SJSA1 (cell line): ENCODE results near the gene PRKAR1B. TPM values are rescaled to one million over a fixed set of nuclear protein-coding genes. Genes with fewer than 3 reads are reported as not detected.

Experiments
- DNase-seq, 2 experiments: peaks; one replicate each; pipeline ENCODE4 v3.0.0-alpha.2; 2015 to 2020; ENCODE audit warnings: low spot score in 2 of 2, low read depth in 1 of 2
- H3K27ac ChIP-seq: fragments of 250-450 bp; sonication (Bioruptor Pico); 2 replicates; pipeline ENCODE4 v1.5.1; 2020; ENCODE audit warnings: mild to moderate bottlenecking, moderate library complexity
- H3K27me3 ChIP-seq: fragments of 250-450 bp; sonication (Bioruptor Pico); replicated peaks from 2 replicates; pipeline ENCODE4 v1.5.1; 2020; ENCODE audit warnings: mild to moderate bottlenecking, moderate library complexity
- H3K36me3 ChIP-seq: fragments of 250-450 bp; sonication (Bioruptor Pico); 2 replicates; pipeline ENCODE4 v1.5.1; 2020; ENCODE audit warnings: mild to moderate bottlenecking
- H3K4me1 ChIP-seq: fragments of 250-450 bp; sonication (Bioruptor Pico); replicated peaks from 2 replicates; pipeline ENCODE4 v1.6.1; 2021; ENCODE audit warnings: mild to moderate bottlenecking
- H3K4me3 ChIP-seq: fragments of 250-450 bp; sonication (Bioruptor Pico); 2 replicates; pipeline ENCODE4 v1.5.1; 2020; ENCODE audit warnings: mild to moderate bottlenecking
- H3K9me3 ChIP-seq: fragments of 250-450 bp; sonication (Bioruptor Pico); replicated peaks from 2 replicates; pipeline ENCODE4 v1.5.1; 2020; ENCODE audit warnings: mild to moderate bottlenecking
- total RNA-seq: library from RNA; depleted of rRNA; stranded (reverse); fragments of >200 nt; shearing (Covaris generic); gene quantifications from 2 replicates; pipeline ENCODE4 v1.2.3, GENCODE V29; 2014

PRKAR1B gene
- total RNA-seq, 1 experiment from 2014 or later, result 7.3 TPM

DNA sequence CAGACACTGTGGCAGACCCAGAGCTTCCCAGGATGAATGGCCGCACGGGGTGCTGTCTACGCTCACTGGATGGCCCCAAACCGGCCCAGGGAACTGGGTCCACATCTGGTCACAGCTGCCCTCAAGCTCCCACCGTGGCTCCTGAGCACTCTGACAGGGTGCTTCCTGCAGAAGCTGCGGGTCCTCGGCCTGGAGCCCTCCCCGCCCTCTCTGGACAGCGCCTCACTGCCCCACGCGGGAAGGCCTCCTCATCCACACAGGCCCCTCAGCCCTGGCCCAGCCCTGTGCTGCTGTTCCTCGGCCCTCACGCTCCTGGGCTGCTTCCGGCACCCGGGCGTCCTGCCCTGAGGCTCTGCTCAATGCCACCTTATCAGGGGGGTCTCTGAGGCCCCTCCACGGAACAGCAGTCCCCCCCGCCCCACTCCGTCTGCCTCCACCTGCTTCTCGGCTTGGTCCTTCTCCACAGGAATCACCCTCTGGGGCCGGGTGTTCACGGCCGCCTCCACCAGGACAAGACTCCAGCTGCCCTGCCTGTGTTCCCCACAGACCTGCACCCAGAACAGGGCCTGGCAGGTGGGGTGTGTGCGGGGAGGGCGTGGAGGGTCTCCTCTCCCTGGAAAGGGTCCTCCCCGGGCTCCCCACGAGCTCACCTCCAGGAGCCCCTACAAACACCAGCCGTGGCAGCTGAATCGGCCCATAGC is 132.0 kb downstream of the PRKAR1B start:
- no peaks in the 10 kb centered on the region for H3K27me3 ChIP-seq
- H3K4me3 ChIP-seq, result no peak overlapping the region
- DNase-seq, result no peak
- no peaks in the 10 kb centered on the region for H3K4me1 ChIP-seq
- H3K27ac ChIP-seq, result no peak overlapping the region
- no peaks in the 10 kb centered on the region for H3K9me3 ChIP-seq
- no peaks in the 10 kb centered on the region for H3K36me3 ChIP-seq

- H3K27ac ChIP-seq, result no peak overlapping the region
- no peaks in the 10 kb centered on the region for H3K4me1 ChIP-seq
- DNase-seq, result no peak
- no peaks in the 10 kb centered on the region for H3K9me3 ChIP-seq
- H3K36me3 ChIP-seq, result no peaks in the 10 kb centered on the region
- no peak overlapping the region for H3K4me3 ChIP-seq
- no peaks in the 10 kb centered on the region for H3K27me3 ChIP-seq
These were observed 132.7 kb downstream of the PRKAR1B start for GRCh38 chr7:594212-594913.

DNA sequence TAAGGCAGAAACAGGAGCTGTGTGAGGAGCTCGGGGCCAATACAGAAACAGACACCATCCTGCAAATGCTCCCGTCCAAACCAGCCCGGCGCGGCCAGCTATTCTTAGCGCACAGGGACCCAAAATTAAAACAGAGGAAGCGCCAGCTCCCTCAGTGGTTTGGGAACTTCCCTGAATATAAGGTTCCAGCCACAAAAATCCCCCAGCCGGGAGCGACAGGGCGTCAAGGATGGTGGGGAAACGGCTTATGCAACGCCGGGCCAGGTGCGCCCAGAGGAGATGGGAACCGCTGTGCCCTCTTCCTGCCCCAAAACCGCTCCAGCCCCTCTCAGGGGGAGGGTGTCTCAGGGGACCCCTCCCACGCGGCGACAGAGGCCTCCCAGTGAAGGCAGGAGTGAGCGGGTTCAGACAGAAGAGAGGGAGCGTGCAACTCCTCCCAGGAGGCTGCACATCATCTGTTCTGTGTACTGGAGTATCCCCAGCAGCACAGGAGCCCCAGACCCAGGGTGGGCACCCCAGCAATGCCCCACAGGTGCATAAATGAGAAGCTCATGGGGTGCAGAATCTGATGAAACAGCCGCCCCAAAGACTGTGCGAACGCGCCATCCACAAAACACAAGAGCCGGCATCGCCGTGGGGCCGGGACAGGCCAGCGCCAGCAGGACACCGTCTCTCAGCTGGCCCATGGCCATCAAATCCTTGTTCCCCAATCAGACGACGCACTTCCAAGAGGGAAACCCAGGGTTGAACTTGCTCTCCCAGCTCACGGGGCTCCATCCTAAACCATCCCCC is 133.6 kb downstream of the PRKAR1B start:
- no peak overlapping the region for H3K27ac ChIP-seq
- no peaks in the 10 kb centered on the region for H3K27me3 ChIP-seq
- no peaks in the 10 kb centered on the region for H3K36me3 ChIP-seq
- H3K9me3 ChIP-seq, result no peaks in the 10 kb centered on the region
- H3K4me3 ChIP-seq, result no peak overlapping the region
- H3K4me1 ChIP-seq, result no peaks in the 10 kb centered on the region
- no peak for DNase-seq

DNA sequence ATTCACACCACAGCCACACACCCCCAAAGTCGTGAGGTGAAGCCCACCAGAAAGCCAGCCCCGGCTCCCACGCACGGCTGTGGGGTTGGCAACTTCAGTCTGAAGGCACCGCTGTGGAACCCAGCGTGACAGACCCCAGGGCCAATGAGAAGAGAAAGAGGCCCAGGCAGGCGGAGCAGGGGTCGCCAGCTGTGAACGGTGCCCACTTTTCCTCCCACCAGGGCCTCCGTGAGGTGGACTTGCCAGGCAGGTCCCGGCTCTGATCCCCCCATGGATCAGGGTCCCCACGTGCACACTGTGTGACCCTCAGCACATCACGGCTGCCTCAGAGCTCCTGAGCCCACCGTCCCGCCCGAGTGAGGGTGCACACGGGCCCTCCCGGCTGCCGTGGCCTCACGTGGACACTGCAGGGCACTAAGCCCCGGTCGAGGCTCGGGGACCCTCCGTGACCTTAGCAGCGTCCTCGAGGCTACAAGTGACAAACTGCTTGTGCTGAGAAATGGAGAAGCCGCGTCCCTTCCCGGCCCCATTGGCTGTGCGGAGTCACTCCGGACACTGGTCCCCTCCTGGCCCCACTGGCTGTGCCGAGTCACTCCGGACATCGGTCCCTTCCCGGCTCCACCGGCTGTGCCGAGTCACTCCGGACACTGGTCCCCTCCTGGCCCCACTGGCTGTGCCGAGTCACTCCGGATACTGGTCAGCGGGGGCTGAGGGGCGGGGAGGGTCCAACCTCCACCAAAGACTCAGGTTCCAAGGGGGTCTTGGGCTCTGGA is 135.0 kb downstream of the PRKAR1B start:
- no peaks in the 10 kb centered on the region for H3K27me3 ChIP-seq
- no peaks in the 10 kb centered on the region for H3K9me3 ChIP-seq
- no peak for DNase-seq
- no peaks in the 10 kb centered on the region for H3K36me3 ChIP-seq
- no peak overlapping the region for H3K27ac ChIP-seq
- no peak overlapping the region for H3K4me3 ChIP-seq
- H3K4me1 ChIP-seq, result no peaks in the 10 kb centered on the region

- no peaks in the 10 kb centered on the region for H3K9me3 ChIP-seq
- no peaks in the 10 kb centered on the region for H3K36me3 ChIP-seq
- no peaks in the 10 kb centered on the region for H3K4me1 ChIP-seq
- H3K27ac ChIP-seq, result no peak overlapping the region
- H3K4me3 ChIP-seq, result no peak overlapping the region
- H3K27me3 ChIP-seq, result no peaks in the 10 kb centered on the region
- DNase-seq, result no peak
These were observed 136.1 kb downstream of the PRKAR1B start for GRCh38 chr7:590731-591551.

DNA sequence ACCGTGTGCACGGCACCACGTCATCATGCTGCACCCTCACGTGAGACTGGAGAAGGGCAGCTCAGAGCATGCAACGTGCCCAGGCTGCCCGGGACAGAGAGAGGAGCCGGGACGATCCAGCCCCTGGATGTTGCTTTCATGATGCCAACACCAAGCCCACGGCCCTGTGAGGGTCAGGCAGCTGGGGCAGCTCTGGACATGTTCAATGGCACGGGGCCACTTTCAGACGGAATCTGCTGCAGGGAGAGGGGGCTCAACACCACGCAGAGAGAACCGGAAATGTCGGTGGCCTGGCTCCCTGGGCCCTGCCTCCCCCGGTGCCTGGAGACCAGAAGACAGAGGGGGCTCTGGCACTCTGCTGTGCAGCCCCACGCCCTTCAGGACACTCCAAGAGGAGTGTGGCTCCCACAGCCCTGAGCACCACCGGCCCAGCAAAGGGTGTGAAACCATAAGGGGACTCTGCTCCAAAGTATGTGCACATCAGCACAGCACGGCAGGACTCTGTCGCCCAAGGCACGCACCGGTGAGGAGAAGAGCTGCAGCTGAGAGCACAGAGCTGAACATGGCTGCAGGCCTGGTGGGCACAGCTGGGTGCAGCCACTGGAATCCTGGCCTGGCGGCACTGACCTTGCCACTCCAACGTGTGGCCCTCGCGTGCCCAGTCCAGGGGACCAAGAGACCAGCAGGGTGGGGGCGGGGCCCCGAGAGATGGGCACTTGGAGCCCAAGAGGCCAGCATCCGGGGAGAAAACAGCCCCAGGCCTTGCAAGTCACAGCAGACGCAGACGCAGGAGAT is 137.1 kb downstream of the PRKAR1B start:
- H3K27me3 ChIP-seq, result no peaks in the 10 kb centered on the region
- H3K4me1 ChIP-seq, result no peaks in the 10 kb centered on the region
- H3K9me3 ChIP-seq, result no peaks in the 10 kb centered on the region
- H3K36me3 ChIP-seq, result no peaks in the 10 kb centered on the region
- no peak overlapping the region for H3K4me3 ChIP-seq
- H3K27ac ChIP-seq, result no peak overlapping the region
- DNase-seq, result no peak

- H3K36me3 ChIP-seq, result no peaks in the 10 kb centered on the region
- no peaks in the 10 kb centered on the region for H3K4me1 ChIP-seq
- no peak overlapping the region for H3K27ac ChIP-seq
- H3K9me3 ChIP-seq, result no peaks in the 10 kb centered on the region
- H3K27me3 ChIP-seq, result no peaks in the 10 kb centered on the region
- H3K4me3 ChIP-seq, result no peak overlapping the region
- no peak for DNase-seq
These were observed 139.3 kb downstream of the PRKAR1B start for GRCh38 chr7:587767-588166.

DNA sequence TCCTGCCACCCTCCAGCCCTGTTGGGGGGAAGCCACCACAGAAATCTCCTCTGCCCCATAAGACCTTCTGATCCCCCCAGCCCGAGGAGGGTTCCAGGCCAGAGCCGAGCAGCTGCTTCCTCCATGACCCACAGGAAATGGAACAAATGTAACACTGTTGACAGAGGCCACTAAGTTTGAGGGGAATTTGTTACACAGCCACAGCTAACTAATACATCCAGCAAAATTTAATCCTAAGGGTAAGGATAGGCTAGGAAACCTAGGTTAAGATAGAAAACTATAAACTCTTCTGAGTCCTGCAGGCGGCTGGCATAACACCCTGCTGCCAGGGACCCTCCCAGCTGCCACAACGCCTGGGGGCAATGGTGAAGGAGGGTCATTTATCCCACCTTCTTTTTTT is 140.6 kb downstream of the PRKAR1B start:
- H3K36me3 ChIP-seq, result no peaks in the 10 kb centered on the region
- H3K27me3 ChIP-seq, result no peaks in the 10 kb centered on the region
- H3K4me1 ChIP-seq, result no peaks in the 10 kb centered on the region
- no peaks in the 10 kb centered on the region for H3K9me3 ChIP-seq
- H3K27ac ChIP-seq, result no peak overlapping the region
- H3K4me3 ChIP-seq, result no peak overlapping the region
- DNase-seq, result no peak

GRCh38 chr7:585873-586272 is 141.2 kb downstream of the PRKAR1B start:
- H3K27me3 ChIP-seq, result no peaks in the 10 kb centered on the region
- no peak for DNase-seq
- no peaks in the 10 kb centered on the region for H3K4me1 ChIP-seq
- H3K4me3 ChIP-seq, result no peak overlapping the region
- H3K9me3 ChIP-seq, result no peaks in the 10 kb centered on the region
- H3K36me3 ChIP-seq, result no peaks in the 10 kb centered on the region
- no peak overlapping the region for H3K27ac ChIP-seq

GRCh38 chr7:585229-585711 is 141.8 kb downstream of the PRKAR1B start:
- H3K4me1 ChIP-seq, result no peaks in the 10 kb centered on the region
- H3K4me3 ChIP-seq, result no peak overlapping the region
- no peaks in the 10 kb centered on the region for H3K27me3 ChIP-seq
- H3K27ac ChIP-seq, result no peak overlapping the region
- H3K36me3 ChIP-seq, result no peaks in the 10 kb centered on the region
- no peak for DNase-seq
- no peaks in the 10 kb centered on the region for H3K9me3 ChIP-seq

- no peaks in the 10 kb centered on the region for H3K36me3 ChIP-seq
- H3K4me1 ChIP-seq, result no peaks in the 10 kb centered on the region
- DNase-seq, result no peak
- H3K27ac ChIP-seq, result no peak overlapping the region
- H3K9me3 ChIP-seq, result no peaks in the 10 kb centered on the region
- H3K27me3 ChIP-seq, result no peaks in the 10 kb centered on the region
- H3K4me3 ChIP-seq, result no peak overlapping the region
These were observed 142.3 kb downstream of the PRKAR1B start for GRCh38 chr7:584820-585219.

- H3K4me3 ChIP-seq, result no peak overlapping the region
- H3K4me1 ChIP-seq, result no peaks in the 10 kb centered on the region
- no peaks in the 10 kb centered on the region for H3K36me3 ChIP-seq
- no peak overlapping the region for H3K27ac ChIP-seq
- H3K27me3 ChIP-seq, result no peaks in the 10 kb centered on the region
- DNase-seq, result no peak
- H3K9me3 ChIP-seq, result no peaks in the 10 kb centered on the region
These were observed 143.0 kb downstream of the PRKAR1B start for GRCh38 chr7:584122-584465.
